Measurements from ENCODE around the gene PPM1H.

- TF ChIP-seq CTCF (IDR thresholded peaks at IDR 0.05) (no peak), POLR2A (IDR thresholded peaks at IDR 0.05) (no peak)
Observed at GRCh38 chr12:62711631-62712241, 223.2 kb downstream of the PPM1H start.
